Smooth muscle cell (in vitro differentiated cells): Measurements from ENCODE around the gene ZNF618. TPM values are rescaled to one million over a fixed set of nuclear protein-coding genes. Genes with fewer than 3 reads are reported as not detected.

Experiments used
- DNase-seq: peaks from one replicate; lab custom pipeline; 2025; ENCODE audit not compliant: unreplicated experiment; lab: John Stamatoyannopoulos, UW
- H2AFZ ChIP-seq: fragments of 200-600 bp; sonication (generic); 2 replicates; pipeline ENCODE4 v1.6.0; 2016; ENCODE audit warnings: antibody characterized with exemption, low read depth, mild to moderate bottlenecking
- H3F3A ChIP-seq: fragments of 200-600 bp; sonication (generic); 2 replicates; pipeline ENCODE4 v1.6.0; 2017; ENCODE audit warnings: antibody characterized with exemption, low read depth
- H3K27ac ChIP-seq: fragments of 200-600 bp; sonication (generic); 2 replicates; pipeline ENCODE4 v1.5.1; 2016; ENCODE audit warnings: low read depth, mild to moderate bottlenecking
- H3K27me3 ChIP-seq: fragments of 200-600 bp; sonication (generic); 2 replicates; pipeline ENCODE4 v1.6.1; 2016; ENCODE audit warnings: low read depth, mild to moderate bottlenecking
- H3K36me3 ChIP-seq: fragments of 200-600 bp; sonication (generic); 2 replicates; pipeline ENCODE4 v1.5.1; 2016; ENCODE audit warnings: low read depth
- H3K4me1 ChIP-seq: fragments of 200-600 bp; sonication (generic); 2 replicates; pipeline ENCODE4 v1.5.1; 2016; ENCODE audit warnings: low read depth
- H3K4me2 ChIP-seq: fragments of 200-600 bp; sonication (generic); 2 replicates; pipeline ENCODE4 v1.6.0; 2016; ENCODE audit warnings: mild to moderate bottlenecking
- H3K4me3 ChIP-seq: fragments of 200-600 bp; sonication (generic); 2 replicates; pipeline ENCODE4 v1.5.1; 2016; ENCODE audit warnings: mild to moderate bottlenecking
- H3K79me2 ChIP-seq: fragments of 200-600 bp; sonication (generic); 2 replicates; pipeline ENCODE4 v1.6.0; 2016; ENCODE audit warnings: low read depth, mild to moderate bottlenecking
- H3K9ac ChIP-seq: fragments of 200-600 bp; sonication (generic); 2 replicates; pipeline ENCODE4 v1.6.0; 2016; ENCODE audit warnings: low read depth
- H3K9me3 ChIP-seq: fragments of 200-600 bp; sonication (generic); replicated peaks from 2 replicates; pipeline ENCODE4 v1.5.1; 2016; ENCODE audit warnings: low read depth
- H4K20me1 ChIP-seq: fragments of 200-600 bp; sonication (generic); 2 replicates; pipeline ENCODE4 v1.6.0; 2016; ENCODE audit warnings: low read depth
- WGBS: methylation state at CpG from one replicate; pipeline ENCODE4 v1.1.7; 2016; ENCODE audit warnings: low lambda C conversion rate; 5-methylcytosine and 5-hydroxymethylcytosine counted together
- polyA plus RNA-seq: library from polyadenylated mRNA; unstranded; fragments of >200 nt; fragmentation: Nextera tagmentation; extraction: Ambion mirVana; gene quantifications from 2 replicates; pipeline ENCODE4 v1.2.1, GENCODE V29; 2016
- total RNA-seq: library from RNA; depleted of rRNA; stranded (reverse); fragments of >200 nt; gene quantifications from 2 replicates; pipeline ENCODE4 v1.2.3, GENCODE V29; 2014
- TF ChIP-seq, protein P1 (sequence below): fragments of 200-600 bp; sonication (generic); IDR thresholded peaks from 2 replicates; pipeline ENCODE4 v1.5.1; 2017; ENCODE audit warnings: borderline replicate concordance, mild to moderate bottlenecking, antibody characterized with exemption; ENCODE audit not compliant: insufficient read depth, poor library complexity, severe bottlenecking

The ZNF618 gene
- total and polyA plus RNA-seq, 2 experiments from 2014 or later, result 9.9 to 19.5 TPM

DNA sequence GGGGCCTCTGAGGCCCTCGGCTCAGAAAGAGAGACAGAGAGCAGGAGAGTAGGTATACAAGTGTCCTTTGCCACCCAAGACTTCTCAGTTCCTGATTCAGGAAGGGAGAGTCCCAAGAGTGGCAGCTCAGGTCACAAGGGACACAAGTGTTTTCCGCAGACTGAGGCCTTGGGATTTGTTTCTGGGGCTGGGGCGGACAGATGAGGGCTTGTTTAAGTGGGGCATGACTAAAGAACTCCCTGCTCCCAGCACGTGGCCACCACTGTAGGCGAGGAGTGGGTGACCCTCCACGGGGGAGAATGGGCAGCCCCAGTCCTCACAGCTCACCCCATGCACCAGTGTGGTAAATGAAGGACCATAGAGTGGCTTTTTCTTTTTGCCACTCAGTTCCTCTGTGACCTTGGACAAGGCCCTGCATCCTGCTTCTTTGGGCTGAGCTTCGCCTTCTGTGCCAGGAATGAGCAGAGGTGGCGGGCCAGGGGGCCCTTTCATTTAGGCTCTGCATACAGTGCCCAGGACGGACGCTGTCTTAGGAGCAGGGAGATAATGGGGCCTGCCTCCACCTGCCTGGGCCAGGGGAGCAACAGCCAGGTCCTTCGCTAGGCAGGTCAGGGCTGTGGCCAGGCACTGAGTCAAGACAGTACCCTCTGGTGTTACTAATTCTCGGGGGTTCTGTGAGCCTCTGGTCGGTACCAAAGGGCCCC is 151.2 kb downstream of the ZNF618 start:
- H3K9ac ChIP-seq, result no peak overlapping the region
- H2AFZ ChIP-seq, result no peak overlapping the region
- H3K9me3 ChIP-seq, result peaks cover 11% of the 10 kb centered on the region
- H3K4me1 ChIP-seq, result no peaks in the 10 kb centered on the region
- no peak overlapping the region for H3K4me3 ChIP-seq
- no peak overlapping the region for H3K27ac ChIP-seq
- DNase-seq, result no peak
- no peak overlapping the region for H3K4me2 ChIP-seq
- H3K36me3 ChIP-seq, result peaks cover 13% of the 10 kb centered on the region
- H3K79me2 ChIP-seq, result no peaks in the 10 kb centered on the region
- WGBS, result 88% methylated on average over 13 of the region's 13 CpGs
- TF ChIP-seq, protein P1, sequence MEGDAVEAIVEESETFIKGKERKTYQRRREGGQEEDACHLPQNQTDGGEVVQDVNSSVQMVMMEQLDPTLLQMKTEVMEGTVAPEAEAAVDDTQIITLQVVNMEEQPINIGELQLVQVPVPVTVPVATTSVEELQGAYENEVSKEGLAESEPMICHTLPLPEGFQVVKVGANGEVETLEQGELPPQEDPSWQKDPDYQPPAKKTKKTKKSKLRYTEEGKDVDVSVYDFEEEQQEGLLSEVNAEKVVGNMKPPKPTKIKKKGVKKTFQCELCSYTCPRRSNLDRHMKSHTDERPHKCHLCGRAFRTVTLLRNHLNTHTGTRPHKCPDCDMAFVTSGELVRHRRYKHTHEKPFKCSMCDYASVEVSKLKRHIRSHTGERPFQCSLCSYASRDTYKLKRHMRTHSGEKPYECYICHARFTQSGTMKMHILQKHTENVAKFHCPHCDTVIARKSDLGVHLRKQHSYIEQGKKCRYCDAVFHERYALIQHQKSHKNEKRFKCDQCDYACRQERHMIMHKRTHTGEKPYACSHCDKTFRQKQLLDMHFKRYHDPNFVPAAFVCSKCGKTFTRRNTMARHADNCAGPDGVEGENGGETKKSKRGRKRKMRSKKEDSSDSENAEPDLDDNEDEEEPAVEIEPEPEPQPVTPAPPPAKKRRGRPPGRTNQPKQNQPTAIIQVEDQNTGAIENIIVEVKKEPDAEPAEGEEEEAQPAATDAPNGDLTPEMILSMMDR, result no peak
- no peaks in the 10 kb centered on the region for H3K27me3 ChIP-seq
- H4K20me1 ChIP-seq, result peaks cover 3% of the 10 kb centered on the region
- H3F3A ChIP-seq, result no peaks in the 10 kb centered on the region

DNA sequence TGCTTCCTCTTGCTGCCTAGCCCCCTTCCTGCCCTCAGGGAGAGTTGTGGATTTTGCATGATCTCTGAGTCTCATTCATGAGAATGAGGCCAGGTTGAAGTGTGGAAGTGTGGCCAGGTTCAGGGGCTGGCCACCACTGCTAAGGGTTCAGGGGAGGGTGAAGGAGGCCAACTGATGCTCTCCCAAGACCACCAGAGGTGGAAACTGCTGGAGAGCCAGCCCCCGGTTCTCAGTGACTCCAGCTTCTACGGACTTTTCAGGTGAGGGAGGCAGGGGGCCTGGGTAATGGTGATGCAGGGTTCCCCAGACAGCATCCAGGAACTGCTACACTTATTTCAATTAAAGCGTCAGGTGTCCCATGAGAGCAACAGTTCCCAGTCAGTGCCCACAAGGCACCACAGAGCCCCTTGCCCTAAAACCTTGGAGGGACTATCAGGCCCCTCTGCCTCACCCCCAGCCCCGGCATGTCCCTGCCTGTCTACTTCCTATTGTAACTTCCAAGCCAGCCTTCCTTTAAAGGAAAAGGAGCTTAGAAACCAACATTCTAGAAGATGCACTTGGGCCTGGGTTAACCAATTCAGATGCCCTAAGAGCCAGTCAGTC is 151.9 kb downstream of the ZNF618 start:
- no peak overlapping the region for H3K27ac ChIP-seq
- H3K4me3 ChIP-seq, result no peak overlapping the region
- H3K9me3 ChIP-seq, result peaks cover 11% of the 10 kb centered on the region
- no peaks in the 10 kb centered on the region for H3K27me3 ChIP-seq
- no peaks in the 10 kb centered on the region for H3F3A ChIP-seq
- 99% methylated on average over 4 of the region's 4 CpGs for WGBS
- H3K36me3 ChIP-seq, result peaks cover 7% of the 10 kb centered on the region
- DNase-seq, result no peak
- H3K79me2 ChIP-seq, result no peaks in the 10 kb centered on the region
- H3K4me1 ChIP-seq, result peaks cover 3% of the 10 kb centered on the region
- H3K4me2 ChIP-seq, result no peak overlapping the region
- H2AFZ ChIP-seq, result no peak overlapping the region
- TF ChIP-seq, protein P1, result no peak
- no peak overlapping the region for H3K9ac ChIP-seq
- H4K20me1 ChIP-seq, result peaks cover 3% of the 10 kb centered on the region

DNA sequence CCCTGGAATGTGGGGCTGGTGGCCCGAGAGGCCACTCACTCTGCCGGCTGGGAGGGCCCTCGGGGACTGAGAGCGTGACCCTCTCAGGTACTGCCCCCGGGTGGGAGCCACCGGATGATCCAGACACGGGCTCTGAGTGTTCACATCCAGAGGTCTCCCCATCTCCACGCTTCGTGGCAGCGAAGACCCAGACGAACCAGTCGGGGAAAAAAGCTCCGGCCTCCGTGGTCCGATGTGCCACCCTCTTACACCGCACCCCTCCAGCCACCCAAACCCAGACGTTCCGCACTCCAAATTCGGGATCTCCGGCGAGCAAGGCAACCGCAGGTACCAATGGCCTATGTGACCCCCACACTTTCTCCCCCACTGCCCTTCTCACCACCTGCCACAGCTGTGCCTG is 152.5 kb downstream of the ZNF618 start:
- Histone ChIP-seq H3F3A (no peaks in the 10 kb centered on the region), H2AFZ (no peak overlapping the region), H4K20me1 (peaks cover 3% of the 10 kb centered on the region), H3K4me3 (no peak overlapping the region), H3K9ac (no peak overlapping the region), H3K36me3 (peaks cover 1% of the 10 kb centered on the region), H3K79me2 (no peaks in the 10 kb centered on the region), H3K9me3 (peaks cover 5% of the 10 kb centered on the region), H3K4me2 (no peak overlapping the region), H3K27me3 (no peaks in the 10 kb centered on the region), H3K4me1 (peaks cover 3% of the 10 kb centered on the region), H3K27ac (no peak overlapping the region)
- no peak for DNase-seq
- WGBS, result 97% methylated on average over 22 of the region's 22 CpGs
- TF ChIP-seq, protein P1, result no peak
